ENCODE results near the gene PTN.
"Not testable (repeated sequence)": the region's sequence is repeated elsewhere in the genome, so short reads cannot be mapped to it uniquely, and the experiment has no call there.

PTN gene

GRCh38 chr7:137203351-137203750, 140.2 kb downstream of the PTN start:
- TF ChIP-seq GABPA (IDR thresholded peaks at IDR 0.05; ENCODE audit: low read depth) (no peak), REST (IDR thresholded peaks at IDR 0.05; ENCODE audit: insufficient replicate concordance, low read depth) (no peak), SPI1 (IDR thresholded peaks at IDR 0.05; ENCODE audit: borderline replicate concordance, low read depth) (no peak), POLR2AphosphoS5 (IDR thresholded peaks at IDR 0.05; ENCODE audit: low read depth) (no peak), CTCF (IDR thresholded peaks at IDR 0.05; ENCODE audit: insufficient read depth, low read length) (no peak)
- Histone ChIP-seq H3K27me3 (ENCODE audit: insufficient read depth, poor library complexity, severe bottlenecking) (no peaks in the 10 kb centered on the region), H3K4me3 (replicated peaks; ENCODE audit: insufficient read depth, low read length) (no peak overlapping the region), H3K27ac (replicated peaks) (no peak overlapping the region)
- DNase-seq (ENCODE audit: low read depth in 1 of 2, low spot score in 1 of 2), result no peak

- no peak overlapping the region for H3K27ac ChIP-seq (replicated peaks)
- no peak overlapping the region for H3K4me3 ChIP-seq (replicated peaks; ENCODE audit: insufficient read depth, low read length)
- DNase-seq (ENCODE audit: low read depth in 1 of 2, low spot score in 1 of 2), result no peak
- H3K27me3 ChIP-seq (ENCODE audit: insufficient read depth, poor library complexity, severe bottlenecking), result no peaks in the 10 kb centered on the region
- TF ChIP-seq SPI1 (IDR thresholded peaks at IDR 0.05; ENCODE audit: borderline replicate concordance, low read depth), result no peak
- no peak for TF ChIP-seq POLR2AphosphoS5 (IDR thresholded peaks at IDR 0.05; ENCODE audit: low read depth)
- TF ChIP-seq CTCF (IDR thresholded peaks at IDR 0.05; ENCODE audit: insufficient read depth, low read length), result no peak
- TF ChIP-seq REST (IDR thresholded peaks at IDR 0.05; ENCODE audit: insufficient replicate concordance, low read depth), result no peak
- no peak for TF ChIP-seq GABPA (IDR thresholded peaks at IDR 0.05; ENCODE audit: low read depth)
These were observed 146.9 kb downstream of the PTN start for GRCh38 chr7:137196648-137197047.

- H3K4me3 ChIP-seq (replicated peaks; ENCODE audit: insufficient read depth, low read length), result no peak overlapping the region
- no peak for DNase-seq (ENCODE audit: low read depth in 1 of 2, low spot score in 1 of 2)
- TF ChIP-seq REST (IDR thresholded peaks at IDR 0.05; ENCODE audit: insufficient replicate concordance, low read depth) (no peak), CTCF (IDR thresholded peaks at IDR 0.05; ENCODE audit: insufficient read depth, low read length) (no peak), SPI1 (IDR thresholded peaks at IDR 0.05; ENCODE audit: borderline replicate concordance, low read depth) (no peak), POLR2AphosphoS5 (IDR thresholded peaks at IDR 0.05; ENCODE audit: low read depth) (no peak), GABPA (IDR thresholded peaks at IDR 0.05; ENCODE audit: low read depth) (no peak)
- H3K27me3 ChIP-seq (ENCODE audit: insufficient read depth, poor library complexity, severe bottlenecking), result no peaks in the 10 kb centered on the region
- no peak overlapping the region for H3K27ac ChIP-seq (replicated peaks)
These were observed 147.5 kb downstream of the PTN start for GRCh38 chr7:137195996-137196395.

GRCh38 chr7:137181619-137182018, 161.9 kb downstream of the PTN start:
- DNase-seq (ENCODE audit: low read depth in 1 of 2, low spot score in 1 of 2); H3K27me3 ChIP-seq (ENCODE audit: insufficient read depth, poor library complexity, severe bottlenecking); H3K27ac ChIP-seq (replicated peaks); H3K4me3 ChIP-seq (replicated peaks; ENCODE audit: insufficient read depth, low read length): not testable (repeated sequence)

All from HL-60 (cell line).